ENCODE measurements around the gene ASPSCR1. TPM values are rescaled to one million over a fixed set of nuclear protein-coding genes. Genes with fewer than 3 reads are reported as not detected.

The ASPSCR1 gene
- total and polyA plus RNA-seq, 4 experiments from 2014 or later: 25.1 to 40.6 (median 38.6) TPM

- no peak overlapping the region for H3K4me3 ChIP-seq (ENCODE audit: low read length in 2 of 2)
- DNase-seq: no peak
- no peak overlapping the region for H3K27ac ChIP-seq (ENCODE audit: low read depth, low read length)
- peaks cover 20% of the 10 kb centered on the region for H3K4me1 ChIP-seq (ENCODE audit: insufficient read depth, low read length)
- H3K36me3 ChIP-seq (ENCODE audit: insufficient read depth, low read length): no peaks in the 10 kb centered on the region
- H3K9me3 ChIP-seq (ENCODE audit: control insufficient read depth in 1 of 2, low read length in 2 of 2): no peaks in the 10 kb centered on the region
- CTCF ChIA-PET (ENCODE audit: partially characterized antibody): no interaction called here
- no peaks in the 10 kb centered on the region for H3K27me3 ChIP-seq (ENCODE audit: insufficient read depth, low read length)
- Mint-ChIP-seq H3K27me3 (no peaks in the 10 kb centered on the region), H3K36me3 (peaks cover 3 to 11% of the 10 kb centered on the region in 2 donors), H3K27ac (peak overlapping the region in 1 of 7 donors; percentile 54), H3K4me3 (peak overlapping the region in 3 of 8 donors; percentile 50 to 59 (median 52)), H3K4me1 (peaks cover 2 to 14% (median 9%) of the 10 kb centered on the region in 4 donors), H3K9me3 (peaks cover 0 to 2% (median 0%) of the 10 kb centered on the region in 8 donors)
- POLR2A ChIA-PET (ENCODE audit: partially characterized antibody): no interaction called here
- intact Hi-C loops (cut with micrococcal nuclease): no loop called here
Measured at GRCh38 chr17:82047914-82048570, 70.6 kb downstream of the ASPSCR1 start.

GRCh38 chr17:82048571-82048971 lies 71.1 kb downstream of the ASPSCR1 start:
- Mint-ChIP-seq H3K36me3 (peaks cover 3 to 11% of the 10 kb centered on the region in 2 donors), H3K4me3 (peak overlapping the region in 2 of 8 donors; percentile 35), H3K9me3 (peaks cover 0 to 2% (median 0%) of the 10 kb centered on the region in 8 donors), H3K4me1 (peaks cover 3 to 19% (median 10%) of the 10 kb centered on the region in 4 donors), H3K27me3 (no peaks in the 10 kb centered on the region), H3K27ac (no peak overlapping the region)
- Histone ChIP-seq H3K4me3 (ENCODE audit: low read length in 2 of 2) (no peak overlapping the region), H3K36me3 (ENCODE audit: insufficient read depth, low read length) (peaks cover under 1% of the 10 kb centered on the region), H3K9me3 (ENCODE audit: control insufficient read depth in 1 of 2, low read length in 2 of 2) (no peaks in the 10 kb centered on the region), H3K27me3 (ENCODE audit: insufficient read depth, low read length) (no peaks in the 10 kb centered on the region), H3K4me1 (ENCODE audit: insufficient read depth, low read length) (peaks cover 25% of the 10 kb centered on the region), H3K27ac (ENCODE audit: low read depth, low read length) (no peak overlapping the region)
- no peak for DNase-seq
- intact Hi-C loops (cut with micrococcal nuclease): no loop called here
- CTCF ChIA-PET (ENCODE audit: partially characterized antibody): no interaction called here
- POLR2A ChIA-PET (ENCODE audit: partially characterized antibody): no interaction called here

GRCh38 chr17:82049106-82049505 lies 71.7 kb downstream of the ASPSCR1 start:
- Histone ChIP-seq H3K4me1 (ENCODE audit: insufficient read depth, low read length) (peaks cover 31% of the 10 kb centered on the region), H3K27ac (ENCODE audit: low read depth, low read length) (no peak overlapping the region), H3K9me3 (ENCODE audit: control insufficient read depth in 1 of 2, low read length in 2 of 2) (no peaks in the 10 kb centered on the region), H3K4me3 (ENCODE audit: low read length in 2 of 2) (no peak overlapping the region), H3K27me3 (ENCODE audit: insufficient read depth, low read length) (no peaks in the 10 kb centered on the region), H3K36me3 (ENCODE audit: insufficient read depth, low read length) (peaks cover 6% of the 10 kb centered on the region)
- intact Hi-C loops (cut with micrococcal nuclease): no loop called here
- no peak for DNase-seq
- Mint-ChIP-seq H3K27ac (peak overlapping the region in 1 of 7 donors; percentile 64), H3K4me1 (peaks cover 3 to 22% (median 11%) of the 10 kb centered on the region in 4 donors), H3K27me3 (no peaks in the 10 kb centered on the region), H3K9me3 (peaks cover 0 to 2% (median 0%) of the 10 kb centered on the region in 8 donors), H3K4me3 (peak overlapping the region in 3 of 8 donors; percentile 42 to 52 (median 48)), H3K36me3 (peaks cover 3 to 11% of the 10 kb centered on the region in 2 donors)
- ChIA-PET POLR2A (ENCODE audit: partially characterized antibody) (interaction anchor here (2.5 to 5.3 kb wide), 2 partner anchors 11 to 49 kb away, joined by 9 to 26 read pairs; partner anchors contain the start of genes DCXR and FASN), CTCF (ENCODE audit: partially characterized antibody) (interaction anchor here (0.7 kb wide), 1 partner anchor 90 kb away, joined by 3 read pairs; no protein-coding TSS in a partner anchor)

GRCh38 chr17:82049521-82049971 lies 72.1 kb downstream of the ASPSCR1 start:
- H3K27ac Mint-ChIP-seq: no peak overlapping the region
- H3K27me3 ChIP-seq (ENCODE audit: insufficient read depth, low read length): no peaks in the 10 kb centered on the region
- H3K4me1 ChIP-seq (ENCODE audit: insufficient read depth, low read length): peaks cover 31% of the 10 kb centered on the region
- H3K4me3 ChIP-seq (ENCODE audit: low read length in 2 of 2): no peak overlapping the region
- ChIA-PET CTCF (ENCODE audit: partially characterized antibody) (interaction anchor here (0.7 to 1.8 kb wide), 2 partner anchors 12 to 90 kb away, joined by 3 to 11 read pairs; partner anchors contain the start of gene DCXR), POLR2A (ENCODE audit: partially characterized antibody) (interaction anchor here (1.1 to 5.3 kb wide), 4 partner anchors 12 to 77 kb away, joined by 6 to 26 read pairs (median 8); partner anchors contain the start of genes DCXR and FASN)
- peaks cover 10% of the 10 kb centered on the region for H3K36me3 ChIP-seq (ENCODE audit: insufficient read depth, low read length)
- no peak for DNase-seq
- H3K27ac ChIP-seq (ENCODE audit: low read depth, low read length): no peak overlapping the region
- no peak overlapping the region for H3K4me3 Mint-ChIP-seq
- H3K9me3 Mint-ChIP-seq: peaks cover 0 to 2% (median 0%) of the 10 kb centered on the region in 8 donors
- no peaks in the 10 kb centered on the region for H3K9me3 ChIP-seq (ENCODE audit: control insufficient read depth in 1 of 2, low read length in 2 of 2)
- intact Hi-C loops (cut with micrococcal nuclease): no loop called here
- peaks cover 3 to 11% of the 10 kb centered on the region in 2 donors for H3K36me3 Mint-ChIP-seq
- H3K4me1 Mint-ChIP-seq: peaks cover 3 to 22% (median 11%) of the 10 kb centered on the region in 4 donors
- no peaks in the 10 kb centered on the region for H3K27me3 Mint-ChIP-seq

GRCh38 chr17:82050152-82050760 lies 72.8 kb downstream of the ASPSCR1 start:
- DNase-seq: no peak
- H3K27me3 Mint-ChIP-seq: no peaks in the 10 kb centered on the region
- H3K27me3 ChIP-seq (ENCODE audit: insufficient read depth, low read length): no peaks in the 10 kb centered on the region
- peak overlapping the region; percentile 76 to 91 (median 84) for H3K4me3 Mint-ChIP-seq
- CTCF ChIA-PET (ENCODE audit: partially characterized antibody): interaction anchor here (1.8 kb wide), 1 partner anchor 13 kb away, joined by 11 read pairs; the partner anchor contains the start of gene DCXR
- peaks cover 18% of the 10 kb centered on the region for H3K36me3 ChIP-seq (ENCODE audit: insufficient read depth, low read length)
- H3K9me3 Mint-ChIP-seq: peaks cover 0 to 2% (median 0%) of the 10 kb centered on the region in 8 donors
- H3K36me3 Mint-ChIP-seq: peaks cover 3 to 15% of the 10 kb centered on the region in 2 donors
- H3K4me3 ChIP-seq (ENCODE audit: low read length in 2 of 2): peak overlapping the region in 1 of 2 donors; percentile 43
- POLR2A ChIA-PET (ENCODE audit: partially characterized antibody): interaction anchor here (1.1 to 5.3 kb wide), 6 partner anchors 13 to 77 kb away, joined by 5 to 27 read pairs (median 8); partner anchors contain the start of genes CENPX, DCXR, DUS1L and FASN
- H3K27ac ChIP-seq (ENCODE audit: low read depth, low read length): peak overlapping the region; percentile 19
- H3K27ac Mint-ChIP-seq: peak overlapping the region in 2 of 7 donors; percentile 8 to 35
- H3K4me1 ChIP-seq (ENCODE audit: insufficient read depth, low read length): peaks cover 31% of the 10 kb centered on the region
- intact Hi-C loops (cut with micrococcal nuclease): loop anchor here (5.0 kb wide), 1 partner anchor 47 kb away; the partner anchor contains the start of gene FASN
- no peaks in the 10 kb centered on the region for H3K9me3 ChIP-seq (ENCODE audit: control insufficient read depth in 1 of 2, low read length in 2 of 2)
- H3K4me1 Mint-ChIP-seq: peaks cover 3 to 22% (median 11%) of the 10 kb centered on the region in 4 donors

- peaks cover 31% of the 10 kb centered on the region for H3K4me1 ChIP-seq (ENCODE audit: insufficient read depth, low read length)
- H3K9me3 Mint-ChIP-seq: peaks cover 0 to 2% (median 0%) of the 10 kb centered on the region in 8 donors
- peak overlapping the region in 1 of 2 donors; percentile 43 for H3K4me3 ChIP-seq (ENCODE audit: low read length in 2 of 2)
- H3K9me3 ChIP-seq (ENCODE audit: control insufficient read depth in 1 of 2, low read length in 2 of 2): no peaks in the 10 kb centered on the region
- intact Hi-C loops (cut with micrococcal nuclease): loop anchor here (1.0 to 5.0 kb wide), 3 partner anchors 14 to 46 kb away; partner anchors contain the start of genes DCXR, DUS1L and FASN
- ChIA-PET POLR2A (ENCODE audit: partially characterized antibody) (interaction anchor here (1.0 to 5.3 kb wide), 9 partner anchors 13 to 241 kb away, joined by 3 to 27 read pairs (median 6); partner anchors contain the start of genes CENPX, DCXR, DUS1L and FASN), CTCF (ENCODE audit: partially characterized antibody) (interaction anchor here (1.8 kb wide), 1 partner anchor 13 kb away, joined by 11 read pairs; the partner anchor contains the start of gene DCXR)
- no peaks in the 10 kb centered on the region for H3K27me3 Mint-ChIP-seq
- no peak for DNase-seq
- H3K4me1 Mint-ChIP-seq: peaks cover 3 to 22% (median 11%) of the 10 kb centered on the region in 4 donors
- H3K27ac Mint-ChIP-seq: peak overlapping the region; percentile 35 to 91 (median 64)
- no peaks in the 10 kb centered on the region for H3K27me3 ChIP-seq (ENCODE audit: insufficient read depth, low read length)
- H3K4me3 Mint-ChIP-seq: peak overlapping the region; percentile 76 to 91 (median 84)
- peak overlapping the region; percentile 19 for H3K27ac ChIP-seq (ENCODE audit: low read depth, low read length)
- peaks cover 3 to 21% of the 10 kb centered on the region in 2 donors for H3K36me3 Mint-ChIP-seq
- H3K36me3 ChIP-seq (ENCODE audit: insufficient read depth, low read length): peaks cover 23% of the 10 kb centered on the region
Measured at GRCh38 chr17:82050761-82051641, 73.6 kb downstream of the ASPSCR1 start.
